NB4 (cell line): Measurements from ENCODE around the gene JAZF1.

ENCODE experiments used
- CTCF ChIP-seq: IDR thresholded peaks from one replicate; pipeline ENCODE4 v1.5.1; 2012; ENCODE audit warnings: low read depth, low read length
- MYC ChIP-seq: IDR thresholded peaks from 2 replicates; pipeline ENCODE4 v1.6.1; 2011; ENCODE audit warnings: low read depth, low read length
- POLR2A ChIP-seq: IDR thresholded peaks from 2 replicates; pipeline ENCODE4 v1.6.1; 2011; ENCODE audit warnings: mild to moderate bottlenecking; ENCODE audit not compliant: insufficient read length; ENCODE audit errors: extremely low read depth

GRCh38 chr7:27962273-27962672 is 218.3 kb downstream of the JAZF1 start:
- no peak for TF ChIP-seq CTCF
- TF ChIP-seq POLR2A, result no peak
- TF ChIP-seq MYC, result no peak
